GF-D8 (cell line): ENCODE data around the gene JPH2.
"Not testable (repeated sequence)": the region's sequence is repeated elsewhere in the genome, so short reads cannot be mapped to it uniquely, and the experiment has no call there.

Source experiments
- DNase-seq: peaks from one replicate; lab custom pipeline; 2025; lab: John Stamatoyannopoulos, UW

Gene JPH2

GRCh38 chr20:44159125-44159524, 27.9 kb downstream of the JPH2 start:
- no peak for DNase-seq

GRCh38 chr20:44157061-44157460, 29.9 kb downstream of the JPH2 start:
- DNase-seq, result no peak

GRCh38 chr20:44154521-44155001, 32.4 kb downstream of the JPH2 start:
- DNase-seq, result no peak

GRCh38 chr20:44153636-44154043, 33.3 kb downstream of the JPH2 start:
- no peak for DNase-seq

GRCh38 chr20:44151621-44152416, 35.2 kb downstream of the JPH2 start:
- no peak for DNase-seq

GRCh38 chr20:44146272-44146671, 40.7 kb downstream of the JPH2 start:
- DNase-seq, result no peak

GRCh38 chr20:44145131-44145775, 41.7 kb downstream of the JPH2 start:
- DNase-seq, result no peak

- no peak for DNase-seq
Measured at GRCh38 chr20:44143936-44144335, 43.1 kb downstream of the JPH2 start.

- DNase-seq, result no peak
Measured at GRCh38 chr20:44142413-44142812, 44.6 kb downstream of the JPH2 start.

- DNase-seq, result no peak
Measured at GRCh38 chr20:44141873-44142272, 45.1 kb downstream of the JPH2 start.

GRCh38 chr20:44138867-44139266, 48.1 kb downstream of the JPH2 start:
- DNase-seq, result no peak

GRCh38 chr20:44137266-44137801, 49.7 kb downstream of the JPH2 start:
- DNase-seq, result no peak

GRCh38 chr20:44136579-44137265, 50.3 kb downstream of the JPH2 start:
- no peak for DNase-seq

GRCh38 chr20:44135417-44136204, 51.4 kb downstream of the JPH2 start:
- DNase-seq, result no peak

- DNase-seq, result no peak
Measured at GRCh38 chr20:44135012-44135412, 52.0 kb downstream of the JPH2 start.

GRCh38 chr20:44133424-44133823, 53.6 kb downstream of the JPH2 start:
- DNase-seq, result no peak

GRCh38 chr20:44131704-44132103, 55.3 kb downstream of the JPH2 start:
- DNase-seq, result no peak

- no peak for DNase-seq
Measured at GRCh38 chr20:44129911-44130718, 56.9 kb downstream of the JPH2 start.

- not testable (repeated sequence) for DNase-seq
Measured at GRCh38 chr20:44129300-44129699, 57.7 kb downstream of the JPH2 start.

GRCh38 chr20:44126445-44126844, 60.5 kb downstream of the JPH2 start:
- no peak for DNase-seq
